Endothelial cell (in vitro differentiated cells): ENCODE data around the gene CCNA2. TPM values are rescaled to one million over a fixed set of nuclear protein-coding genes. Genes with fewer than 3 reads are reported as not detected.

Experiments
- DNase-seq: peaks from one replicate; pipeline ENCODE4 v3.0.0; 2021; ENCODE audit warnings: low spot score
- H3K27ac Mint-ChIP-seq: one replicate; pipeline ENCODE4 v1.8.0; 2021; ENCODE audit warnings: mixed read lengths, inconsistent platforms; ENCODE audit not compliant: unreplicated experiment
- H3K27me3 Mint-ChIP-seq: one replicate; pipeline ENCODE4 v1.8.0; 2021; ENCODE audit warnings: mild to moderate bottlenecking, moderate library complexity, mixed read lengths, inconsistent platforms; ENCODE audit not compliant: unreplicated experiment
- H3K36me3 Mint-ChIP-seq: one replicate; pipeline ENCODE4 v1.8.0; 2021; ENCODE audit warnings: mild to moderate bottlenecking, low read depth, mixed read lengths, inconsistent platforms; ENCODE audit not compliant: unreplicated experiment
- H3K4me1 Mint-ChIP-seq: one replicate; pipeline ENCODE4 v1.8.0; 2021; ENCODE audit warnings: mild to moderate bottlenecking, mixed read lengths, inconsistent platforms; ENCODE audit not compliant: unreplicated experiment
- H3K4me3 Mint-ChIP-seq: one replicate; pipeline ENCODE4 v1.8.0; 2021; ENCODE audit warnings: mild to moderate bottlenecking, mixed read lengths, inconsistent platforms; ENCODE audit not compliant: unreplicated experiment
- H3K9me3 Mint-ChIP-seq: one replicate; pipeline ENCODE4 v1.8.0; 2021; ENCODE audit warnings: mixed read lengths, inconsistent platforms; ENCODE audit not compliant: unreplicated experiment
- total RNA-seq: library from RNA; stranded (reverse); fragmentation: NEBNext Ultra II Directional; extraction: Animal tissue kit (Norgen Biotek cat#: 25700); gene quantifications from one replicate; pipeline ENCODE4 v1.2.1, GENCODE V29; 2021; ENCODE audit not compliant: unreplicated experiment
- TF ChIP-seq, protein P1 (sequence below): fragments of 200-600 bp; sonication (generic); IDR thresholded peaks from one replicate; pipeline ENCODE4 v1.5.0; 2021; ENCODE audit warnings: antibody characterized with exemption; ENCODE audit not compliant: unreplicated experiment

CCNA2 gene
- total RNA-seq, 1 donor from 2014 or later, result 11.4 TPM

- Mint-ChIP-seq H3K4me3 (no peak overlapping the region), H3K27ac (no peak overlapping the region), H3K27me3 (no peaks in the 10 kb centered on the region), H3K36me3 (no peaks in the 10 kb centered on the region), H3K9me3 (no peaks in the 10 kb centered on the region), H3K4me1 (peaks cover 11% of the 10 kb centered on the region)
- DNase-seq, result no peak
- TF ChIP-seq, protein P1, sequence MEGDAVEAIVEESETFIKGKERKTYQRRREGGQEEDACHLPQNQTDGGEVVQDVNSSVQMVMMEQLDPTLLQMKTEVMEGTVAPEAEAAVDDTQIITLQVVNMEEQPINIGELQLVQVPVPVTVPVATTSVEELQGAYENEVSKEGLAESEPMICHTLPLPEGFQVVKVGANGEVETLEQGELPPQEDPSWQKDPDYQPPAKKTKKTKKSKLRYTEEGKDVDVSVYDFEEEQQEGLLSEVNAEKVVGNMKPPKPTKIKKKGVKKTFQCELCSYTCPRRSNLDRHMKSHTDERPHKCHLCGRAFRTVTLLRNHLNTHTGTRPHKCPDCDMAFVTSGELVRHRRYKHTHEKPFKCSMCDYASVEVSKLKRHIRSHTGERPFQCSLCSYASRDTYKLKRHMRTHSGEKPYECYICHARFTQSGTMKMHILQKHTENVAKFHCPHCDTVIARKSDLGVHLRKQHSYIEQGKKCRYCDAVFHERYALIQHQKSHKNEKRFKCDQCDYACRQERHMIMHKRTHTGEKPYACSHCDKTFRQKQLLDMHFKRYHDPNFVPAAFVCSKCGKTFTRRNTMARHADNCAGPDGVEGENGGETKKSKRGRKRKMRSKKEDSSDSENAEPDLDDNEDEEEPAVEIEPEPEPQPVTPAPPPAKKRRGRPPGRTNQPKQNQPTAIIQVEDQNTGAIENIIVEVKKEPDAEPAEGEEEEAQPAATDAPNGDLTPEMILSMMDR, result no peak
These were observed 34.8 kb downstream of the CCNA2 start for GRCh38 chr4:121788896-121789295.

DNA sequence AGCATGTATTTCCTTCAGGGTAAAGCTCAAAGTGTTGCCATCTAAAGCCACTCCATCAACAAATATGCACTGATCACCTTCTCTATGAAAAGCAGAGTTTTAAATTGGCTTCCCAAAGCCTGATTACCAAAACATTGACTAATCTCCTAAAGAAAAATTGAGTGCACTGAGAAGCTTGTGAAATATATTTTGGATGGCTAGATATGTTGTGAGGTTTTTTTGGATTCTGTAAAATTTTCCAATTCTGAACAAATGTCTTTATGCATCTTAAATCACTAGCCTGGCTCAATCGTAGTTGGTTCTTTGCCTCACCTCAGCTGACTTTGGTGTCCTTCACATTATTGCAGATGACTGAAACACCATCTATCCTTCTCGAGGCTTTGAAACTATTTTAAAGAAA is 37.5 kb downstream of the CCNA2 start:
- no peaks in the 10 kb centered on the region for H3K36me3 Mint-ChIP-seq
- H3K9me3 Mint-ChIP-seq, result no peaks in the 10 kb centered on the region
- peaks cover 11% of the 10 kb centered on the region for H3K4me1 Mint-ChIP-seq
- no peaks in the 10 kb centered on the region for H3K27me3 Mint-ChIP-seq
- no peak for DNase-seq
- H3K4me3 Mint-ChIP-seq, result no peak overlapping the region
- H3K27ac Mint-ChIP-seq, result no peak overlapping the region
- TF ChIP-seq, protein P1, result no peak

- Mint-ChIP-seq H3K4me1 (peaks cover 11% of the 10 kb centered on the region), H3K9me3 (no peaks in the 10 kb centered on the region), H3K27me3 (no peaks in the 10 kb centered on the region), H3K36me3 (no peaks in the 10 kb centered on the region), H3K27ac (no peak overlapping the region), H3K4me3 (no peak overlapping the region)
- TF ChIP-seq, protein P1, result no peak
- DNase-seq, result no peak
These were observed 38.2 kb downstream of the CCNA2 start for GRCh38 chr4:121785479-121785878.

GRCh38 chr4:121784975-121785374 is 38.7 kb downstream of the CCNA2 start:
- no peak for DNase-seq
- Mint-ChIP-seq H3K27ac (no peak overlapping the region), H3K9me3 (no peaks in the 10 kb centered on the region), H3K4me3 (no peak overlapping the region), H3K27me3 (no peaks in the 10 kb centered on the region), H3K36me3 (no peaks in the 10 kb centered on the region), H3K4me1 (peaks cover 11% of the 10 kb centered on the region)
- TF ChIP-seq, protein P1, result no peak

GRCh38 chr4:121784401-121784800 is 39.3 kb downstream of the CCNA2 start:
- H3K36me3 Mint-ChIP-seq, result no peaks in the 10 kb centered on the region
- peaks cover 10% of the 10 kb centered on the region for H3K4me1 Mint-ChIP-seq
- TF ChIP-seq, protein P1, result no peak
- DNase-seq, result no peak
- no peak overlapping the region for H3K4me3 Mint-ChIP-seq
- H3K9me3 Mint-ChIP-seq, result no peaks in the 10 kb centered on the region
- H3K27ac Mint-ChIP-seq, result no peak overlapping the region
- no peaks in the 10 kb centered on the region for H3K27me3 Mint-ChIP-seq
